Tibial artery (tissue), 4 donors: ENCODE measurements around the gene COX6B1.
A peak's percentile ranks its signal among the peaks of the same experiment; 100 is the strongest.
"Not testable (repeated sequence)": the region's sequence is repeated elsewhere in the genome, so short reads cannot be mapped to it uniquely, and the experiment has no call there.

ENCODE experiments used
- DNase-seq, 2 donors: peaks; one replicate each; pipeline ENCODE4 v3.0.0-alpha.2; 2019
- H3K27ac ChIP-seq, 2 donors: fragments of 200-600 bp; sonication (generic) in 1 of 2; 1 replicate in 1 of 2; 2 replicates in 1 of 2; pipeline ENCODE4 v1.5.1; 2018 to 2019; ENCODE audit warnings: mild to moderate bottlenecking in 1 of 2
- H3K27me3 ChIP-seq, 2 donors: fragments of 200-600 bp; sonication (generic) in 1 of 2; one replicate each; pipeline versions ENCODE4 v1.5.1 to v1.6.0; 2016 to 2019
- H3K36me3 ChIP-seq, 3 donors: fragments of 200-600 bp; sonication (generic) in 2 of 3; one replicate each; pipeline ENCODE4 v1.5.1; 2016 to 2019; ENCODE audit warnings: mild to moderate bottlenecking in 2 of 3
- H3K4me1 ChIP-seq, 4 donors: fragments of 200-600 bp; sonication (generic) in 2 of 4; 1 replicate in 3 of 4; 2 replicates in 1 of 4; pipeline ENCODE4 v1.5.1; 2016 to 2019
- H3K4me3 ChIP-seq, 2 donors: fragments of 200-600 bp; sonication (generic) in 1 of 2; 1 replicate in 1 of 2; 2 replicates in 1 of 2; pipeline ENCODE4 v1.5.1; 2018 to 2019; ENCODE audit warnings: mild to moderate bottlenecking in 2 of 2
- H3K9me3 ChIP-seq, 3 donors: fragments of 200-600 bp; sonication (generic) in 1 of 3; one replicate each; pipeline ENCODE4 v1.5.1; 2016 to 2019
- intact Hi-C: fragments of 100-400 bp; cut with DNase I; formaldehyde crosslinking; loops from one replicate; pipeline ENCODE4 v1.15.0; 2023; ENCODE audit warnings: low total_unique reads
- TF ChIP-seq, protein P1 (sequence below), 2 experiments: fragments of 200-600 bp in 1 of 2; fragments of 450-650 bp in 1 of 2; IDR thresholded peaks; one replicate each; pipeline ENCODE4 v1.5.1; 2017 to 2019; ENCODE audit warnings: antibody characterized with exemption in 2 of 2, mild to moderate bottlenecking in 1 of 2, moderate library complexity in 1 of 2

The COX6B1 gene

DNA sequence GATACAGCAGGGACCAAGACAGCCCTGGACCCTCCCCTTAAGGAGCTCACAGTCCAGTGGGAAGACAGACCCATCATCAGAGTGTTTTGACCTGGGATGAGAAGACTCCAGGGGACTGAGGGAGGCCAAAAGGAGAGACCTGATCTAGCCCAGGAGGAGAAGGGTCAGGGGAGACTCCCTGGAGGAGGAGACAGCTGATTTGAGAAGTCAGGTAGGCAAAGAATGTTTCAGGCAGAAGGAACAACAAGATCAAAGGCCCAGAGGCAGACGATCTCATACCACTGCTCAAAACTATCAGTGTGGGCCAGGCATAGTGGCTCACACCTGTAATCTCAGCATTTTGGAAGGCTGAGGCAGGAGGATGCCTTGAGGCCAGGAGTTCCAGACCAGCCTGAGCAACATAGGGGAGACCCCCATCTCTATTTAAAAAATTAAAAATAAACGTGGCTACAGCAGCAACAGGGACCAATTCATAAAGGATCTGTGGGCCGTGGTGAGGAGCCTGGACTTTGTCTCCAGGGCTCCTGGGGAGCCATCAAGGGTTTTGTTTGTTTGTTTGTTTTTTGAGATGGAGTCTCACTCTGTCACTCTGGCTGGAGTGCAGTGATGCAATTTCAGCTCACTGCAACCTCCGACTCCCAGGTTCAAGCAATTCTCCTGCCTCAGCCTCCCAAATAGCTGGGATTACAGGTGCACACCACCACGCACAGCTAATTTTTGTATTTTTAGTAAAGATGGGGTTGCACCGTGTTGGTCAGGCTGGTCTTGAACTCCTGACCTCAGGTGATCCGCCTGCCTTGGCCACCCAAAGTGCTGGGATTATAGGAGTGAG is 2.2 kb upstream of the COX6B1 start:
- Histone ChIP-seq H3K27ac (peak overlapping the region; percentile 72 to 93), H3K9me3 (no peaks in the 10 kb centered on the region), H3K4me1 (peaks cover 4 to 50% (median 38%) of the 10 kb centered on the region in 4 donors), H3K36me3 (peaks cover 0 to 10% (median 3%) of the 10 kb centered on the region in 3 donors), H3K27me3 (no peaks in the 10 kb centered on the region), H3K4me3 (no peak overlapping the region)
- DNase-seq: no peak
- TF ChIP-seq, protein P1, sequence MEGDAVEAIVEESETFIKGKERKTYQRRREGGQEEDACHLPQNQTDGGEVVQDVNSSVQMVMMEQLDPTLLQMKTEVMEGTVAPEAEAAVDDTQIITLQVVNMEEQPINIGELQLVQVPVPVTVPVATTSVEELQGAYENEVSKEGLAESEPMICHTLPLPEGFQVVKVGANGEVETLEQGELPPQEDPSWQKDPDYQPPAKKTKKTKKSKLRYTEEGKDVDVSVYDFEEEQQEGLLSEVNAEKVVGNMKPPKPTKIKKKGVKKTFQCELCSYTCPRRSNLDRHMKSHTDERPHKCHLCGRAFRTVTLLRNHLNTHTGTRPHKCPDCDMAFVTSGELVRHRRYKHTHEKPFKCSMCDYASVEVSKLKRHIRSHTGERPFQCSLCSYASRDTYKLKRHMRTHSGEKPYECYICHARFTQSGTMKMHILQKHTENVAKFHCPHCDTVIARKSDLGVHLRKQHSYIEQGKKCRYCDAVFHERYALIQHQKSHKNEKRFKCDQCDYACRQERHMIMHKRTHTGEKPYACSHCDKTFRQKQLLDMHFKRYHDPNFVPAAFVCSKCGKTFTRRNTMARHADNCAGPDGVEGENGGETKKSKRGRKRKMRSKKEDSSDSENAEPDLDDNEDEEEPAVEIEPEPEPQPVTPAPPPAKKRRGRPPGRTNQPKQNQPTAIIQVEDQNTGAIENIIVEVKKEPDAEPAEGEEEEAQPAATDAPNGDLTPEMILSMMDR (IDR thresholded peaks at IDR 0.05): no peak
- intact Hi-C loops: loop anchor here (2.0 kb wide), 1 partner anchor 17 kb away; the partner anchor contains the start of gene RBM42

DNA sequence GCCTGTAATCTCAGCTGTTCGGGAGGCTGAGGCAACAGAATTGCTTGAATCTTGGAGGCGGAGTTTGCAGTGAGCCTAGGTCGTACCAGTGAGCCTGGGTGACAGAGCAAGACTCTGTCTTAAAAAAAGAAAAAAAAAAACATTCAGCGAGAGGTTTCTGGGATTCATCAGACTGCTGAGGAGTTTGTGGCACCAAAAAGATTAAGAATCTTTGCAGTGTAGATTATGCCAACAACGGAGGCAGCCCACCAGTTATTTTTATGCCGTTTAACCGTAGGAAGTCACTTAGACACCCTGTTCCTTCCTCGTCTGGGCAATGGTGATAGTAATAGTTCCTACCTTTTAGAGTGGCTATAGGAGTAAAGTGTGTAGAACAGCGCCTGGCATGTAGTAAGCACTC is 2.5 kb downstream of the COX6B1 start:
- H3K27me3 ChIP-seq: no peaks in the 10 kb centered on the region
- no peak for DNase-seq
- H3K27ac ChIP-seq: no peak overlapping the region
- peaks cover 29 to 57% (median 46%) of the 10 kb centered on the region in 3 donors for H3K36me3 ChIP-seq
- no peak overlapping the region for H3K4me3 ChIP-seq
- TF ChIP-seq, protein P1 (IDR thresholded peaks at IDR 0.05): no peak
- peaks cover 0 to 26% (median 15%) of the 10 kb centered on the region in 4 donors for H3K4me1 ChIP-seq
- H3K9me3 ChIP-seq: no peaks in the 10 kb centered on the region
- intact Hi-C loops: no loop called here

- intact Hi-C loops: not testable (repeated sequence)
- H3K36me3 ChIP-seq: peaks cover 70 to 99% (median 85%) of the 10 kb centered on the region in 3 donors
Observed at GRCh38 chr19:35654828-35655227, 6.7 kb downstream of the COX6B1 start.

DNA sequence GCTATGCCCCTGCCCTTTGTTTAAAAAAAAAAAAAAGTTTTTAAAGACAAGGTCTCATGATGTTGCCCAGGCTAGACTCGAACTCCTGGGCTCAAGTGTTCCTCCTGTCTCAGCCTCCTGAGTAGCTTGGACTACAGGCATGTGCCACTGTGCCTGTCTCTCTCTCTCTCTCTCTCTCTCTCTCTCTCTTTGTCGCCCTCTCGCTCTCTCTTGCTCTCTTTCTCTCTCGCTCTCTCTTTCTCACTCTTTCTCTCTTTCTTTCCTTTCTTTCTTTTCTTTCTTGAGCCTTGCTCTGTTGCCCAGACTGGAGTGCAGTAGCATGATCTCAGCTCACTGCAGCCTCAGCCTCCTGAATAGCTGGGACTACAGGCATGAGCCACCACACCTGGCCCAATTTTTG is 7.5 kb downstream of the COX6B1 start:
- TF ChIP-seq, protein P1 (IDR thresholded peaks at IDR 0.05): no peak
- intact Hi-C loops: no loop called here
- H3K4me1 ChIP-seq: no peaks in the 10 kb centered on the region
- no peaks in the 10 kb centered on the region for H3K9me3 ChIP-seq
- no peaks in the 10 kb centered on the region for H3K27me3 ChIP-seq
- no peak for DNase-seq
- no peak overlapping the region for H3K4me3 ChIP-seq
- peaks cover 77 to 100% (median 93%) of the 10 kb centered on the region in 3 donors for H3K36me3 ChIP-seq
- no peak overlapping the region for H3K27ac ChIP-seq

More at GRCh38 chr19:35654828-35655227, 6.7 kb downstream of the COX6B1 start:
- not testable (repeated sequence) for DNase-seq, H3K4me1 ChIP-seq, H3K9me3 ChIP-seq, H3K4me3 ChIP-seq, H3K27me3 ChIP-seq, H3K27ac ChIP-seq

DNA sequence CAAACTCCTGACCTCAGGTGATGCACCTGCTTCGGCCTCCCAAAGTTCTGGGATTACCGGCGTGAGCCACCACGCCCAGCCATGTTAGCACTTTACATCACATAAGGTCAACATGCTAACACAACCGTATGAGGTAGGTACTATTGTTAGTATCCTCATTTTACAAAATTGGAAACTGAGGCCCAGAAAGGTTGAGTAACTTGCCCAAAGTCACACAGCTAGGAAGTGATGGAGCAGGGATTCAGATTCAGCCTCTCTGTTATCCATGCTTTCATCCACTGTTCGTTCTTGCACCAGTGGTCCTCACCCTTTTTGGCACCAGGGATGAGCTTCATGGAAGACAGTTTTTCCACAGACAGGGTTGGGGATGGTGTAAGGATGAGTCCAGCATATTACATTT is 8.6 kb downstream of the COX6B1 start:
- no peak overlapping the region for H3K4me3 ChIP-seq
- no peak overlapping the region for H3K27ac ChIP-seq
- H3K9me3 ChIP-seq: no peaks in the 10 kb centered on the region
- no peaks in the 10 kb centered on the region for H3K4me1 ChIP-seq
- DNase-seq: no peak
- TF ChIP-seq, protein P1 (IDR thresholded peaks at IDR 0.05): no peak
- intact Hi-C loops: no loop called here
- H3K36me3 ChIP-seq: peaks cover 86 to 100% (median 93%) of the 10 kb centered on the region in 3 donors
- no peaks in the 10 kb centered on the region for H3K27me3 ChIP-seq

- H3K27me3 ChIP-seq: no peaks in the 10 kb centered on the region
- TF ChIP-seq, protein P1 (IDR thresholded peaks at IDR 0.05): no peak
- no peak overlapping the region for H3K4me3 ChIP-seq
- no peaks in the 10 kb centered on the region for H3K4me1 ChIP-seq
- intact Hi-C loops: no loop called here
- H3K27ac ChIP-seq: no peak overlapping the region
- peaks cover 80 to 95% (median 87%) of the 10 kb centered on the region in 3 donors for H3K36me3 ChIP-seq
- DNase-seq: no peak
- H3K9me3 ChIP-seq: no peaks in the 10 kb centered on the region
Observed at GRCh38 chr19:35657904-35658700, 10.0 kb downstream of the COX6B1 start.
